GM15510 (cell line): ENCODE measurements around the gene SPDYE3.

Experiments
- POLR2A ChIP-seq: IDR thresholded peaks from 3 replicates; pipeline ENCODE4 v1.6.1; 2011; ENCODE audit warnings: borderline replicate concordance; ENCODE audit not compliant: insufficient read length; ENCODE audit errors: extremely low read depth

Gene SPDYE3

GRCh38 chr7:100358027-100358856 is 50.7 kb downstream of the SPDYE3 start, which contains the start of gene PILRB:
Gene PILRB (plus strand): TSS chr7:100358117. CDS start chr7:100358303, 186 bp downstream.
- TF ChIP-seq POLR2A = no peak

- no peak for TF ChIP-seq POLR2A
Observed at GRCh38 chr7:100358857-100359212, 51.3 kb downstream of the SPDYE3 start.

- no peak for TF ChIP-seq POLR2A
Observed at GRCh38 chr7:100360135-100360854, 52.8 kb downstream of the SPDYE3 start.

DNA sequence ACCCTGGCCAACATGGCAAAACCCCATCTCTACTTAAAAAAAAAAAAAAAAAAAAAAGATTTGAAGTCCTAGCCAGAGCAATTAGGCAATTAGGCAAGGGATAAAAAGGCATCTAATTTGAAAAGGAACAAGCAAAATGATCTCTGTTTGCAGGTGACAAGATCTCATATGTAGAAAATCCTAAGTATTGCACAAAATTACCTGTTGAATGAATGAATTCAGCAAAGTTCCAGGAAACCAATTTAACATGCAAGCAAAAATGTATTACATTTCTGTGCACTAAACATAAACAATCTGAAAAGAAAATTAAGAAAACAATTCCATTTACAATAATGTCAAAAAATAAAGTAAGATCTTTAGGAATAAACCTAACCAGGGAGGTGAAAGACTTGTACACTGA is 55.6 kb downstream of the SPDYE3 start:
- no peak for TF ChIP-seq POLR2A

GRCh38 chr7:100364480-100364879 is 57.0 kb downstream of the SPDYE3 start:
- TF ChIP-seq POLR2A = no peak

DNA sequence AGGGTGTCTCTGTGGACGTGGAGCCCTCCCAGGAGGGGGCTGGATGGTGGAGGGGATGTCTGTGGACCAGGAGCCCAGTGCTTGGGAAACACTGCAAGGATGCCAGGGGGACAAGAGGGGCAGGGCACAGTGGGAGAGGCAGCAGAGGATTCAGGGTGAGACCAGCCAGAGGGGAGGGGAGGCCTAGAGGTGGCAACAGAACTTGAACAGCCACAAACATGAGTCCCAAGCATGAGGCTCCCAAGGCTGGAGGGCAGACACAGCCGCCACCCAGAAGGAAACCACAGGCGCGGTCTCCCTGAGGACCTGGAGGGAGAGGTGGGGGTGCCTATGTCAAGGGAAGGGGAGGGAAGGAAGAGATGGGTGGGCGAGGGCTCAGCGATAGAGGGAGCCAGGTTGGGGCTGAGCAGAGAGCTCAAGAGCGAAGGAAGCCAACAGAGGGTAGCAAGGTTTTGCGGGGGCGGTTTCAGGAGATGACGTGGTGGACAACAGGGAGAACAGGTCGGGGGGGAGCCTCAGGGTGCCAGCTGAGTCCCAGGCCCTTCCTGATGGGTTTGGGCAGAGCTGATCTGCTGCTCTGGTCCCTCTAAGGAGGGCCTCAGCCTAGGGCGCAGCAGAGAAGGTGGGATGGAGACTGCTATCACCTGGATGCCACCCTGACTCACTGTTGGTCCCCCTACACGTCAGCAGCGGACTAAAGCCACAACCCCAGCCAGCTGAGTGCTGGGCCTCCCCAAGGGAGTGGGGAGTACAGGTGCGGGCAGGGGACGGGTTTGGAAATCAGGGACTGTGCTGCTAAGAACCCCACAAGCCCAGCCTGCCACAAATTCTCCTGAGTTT is 59.1 kb downstream of the SPDYE3 start:
- TF ChIP-seq POLR2A = no peak

DNA sequence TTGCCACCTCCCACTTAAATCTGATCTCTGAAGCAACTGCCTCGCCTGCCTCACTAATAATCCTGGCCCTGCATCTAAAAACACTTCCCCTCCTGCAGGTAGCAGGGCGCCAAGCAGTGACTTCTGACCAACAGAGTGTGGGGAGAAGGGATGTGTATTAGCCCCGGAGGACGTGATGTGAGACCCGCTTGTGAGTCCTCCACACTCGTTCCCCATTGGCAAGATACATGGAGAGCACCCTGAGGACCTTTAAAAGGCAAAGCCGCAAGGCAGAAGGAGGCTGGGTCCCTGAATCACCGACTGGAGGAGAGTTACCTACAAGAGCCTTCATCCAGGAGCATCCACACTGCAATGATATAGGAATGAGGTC is 59.7 kb downstream of the SPDYE3 start:
- no peak for TF ChIP-seq POLR2A

DNA sequence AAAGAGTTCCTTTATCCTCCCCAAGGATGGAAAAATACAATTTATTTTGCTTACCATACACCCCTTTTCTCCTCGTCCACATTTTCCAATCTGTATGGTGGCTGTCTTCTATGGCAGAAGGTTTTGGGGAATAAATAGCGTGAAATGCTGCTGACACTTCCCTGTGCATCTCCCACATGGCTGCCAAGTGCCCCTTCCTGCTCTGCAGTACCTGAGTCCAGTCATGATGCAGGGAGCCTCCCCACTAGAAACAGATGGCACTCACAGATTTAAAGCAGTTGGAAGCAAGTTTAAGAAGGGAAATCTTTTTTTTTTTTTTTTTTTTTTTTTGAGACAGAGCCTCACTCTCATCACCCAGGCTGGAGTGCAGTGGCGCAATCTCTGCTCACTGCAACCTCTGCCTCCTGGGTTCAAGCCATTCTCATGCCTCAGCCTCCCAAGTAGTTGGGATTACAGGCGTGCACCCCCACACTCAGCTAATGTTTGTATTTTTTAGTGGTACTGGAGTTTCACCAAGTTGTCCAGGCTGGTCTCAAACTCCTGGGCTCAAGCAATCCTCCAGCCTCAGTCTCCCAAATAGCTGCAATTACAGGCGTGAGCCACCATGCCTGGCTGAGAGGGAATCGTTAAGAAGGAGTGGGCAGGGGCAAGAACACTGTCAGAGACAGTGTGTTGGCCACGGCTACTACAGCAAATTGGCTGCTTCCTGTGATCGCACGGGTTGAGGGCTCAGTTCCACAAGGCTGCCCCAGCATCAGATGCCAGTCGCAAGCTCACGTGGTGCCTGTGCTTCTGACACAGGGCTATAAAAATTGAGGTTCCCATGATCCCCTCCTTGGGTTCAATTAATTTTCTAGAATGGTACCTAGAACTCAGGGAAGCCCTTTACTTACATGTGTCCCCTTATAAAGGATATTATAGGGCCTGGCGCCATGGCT is 60.4 kb downstream of the SPDYE3 start:
- no peak for TF ChIP-seq POLR2A

DNA sequence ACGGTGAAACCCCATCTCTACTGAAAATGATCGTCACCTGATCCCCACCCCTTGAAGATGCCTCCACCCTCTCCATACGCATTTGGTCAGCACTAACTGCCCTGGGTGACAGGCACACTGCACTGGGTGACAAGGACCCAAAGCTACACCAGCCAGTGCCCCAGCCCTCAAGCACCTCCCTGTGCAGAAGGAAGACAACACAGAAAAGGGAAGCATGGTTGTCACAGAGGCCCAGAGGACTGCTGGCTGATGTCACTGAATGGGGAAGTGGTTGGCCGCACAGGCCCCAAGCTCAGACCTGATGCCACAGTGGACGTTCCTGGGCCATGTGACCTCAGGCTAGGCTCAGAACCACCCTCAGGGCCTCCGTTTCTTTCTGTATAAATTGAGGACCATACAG is 61.6 kb downstream of the SPDYE3 start:
- TF ChIP-seq POLR2A = peak; percentile 36

GRCh38 chr7:100370303-100370702 is 62.8 kb downstream of the SPDYE3 start:
- no peak for TF ChIP-seq POLR2A

GRCh38 chr7:100370746-100371145 is 63.2 kb downstream of the SPDYE3 start:
- no peak for TF ChIP-seq POLR2A

DNA sequence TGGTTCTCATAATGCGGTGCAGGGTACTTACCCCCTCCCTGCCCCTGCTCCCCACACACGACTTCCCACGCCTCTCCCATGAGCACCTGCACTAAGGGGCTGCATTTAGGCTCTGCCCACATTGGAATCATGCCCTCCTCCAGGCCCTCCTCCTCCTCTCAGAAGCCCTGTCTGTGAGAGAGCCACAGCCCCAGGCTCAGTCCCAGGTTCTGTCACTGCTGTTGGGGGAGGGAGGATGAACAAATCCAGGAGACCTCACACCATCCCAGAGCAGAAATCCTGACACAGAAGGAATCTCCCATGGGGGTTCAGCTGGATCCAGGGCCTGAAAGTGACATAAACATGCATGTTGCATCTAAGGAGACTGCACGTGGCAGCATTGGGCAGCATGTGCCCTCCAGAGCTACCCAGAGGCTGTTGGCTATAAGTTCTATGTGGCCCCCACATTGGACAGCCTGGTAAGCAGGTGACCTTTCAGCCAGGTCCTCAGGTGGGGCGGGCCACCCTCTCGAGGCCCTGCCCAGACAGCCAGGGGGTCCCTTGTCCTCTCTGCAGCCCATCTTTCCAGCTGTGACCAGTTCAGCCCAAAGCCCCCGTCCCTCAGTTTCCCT is 64.2 kb downstream of the SPDYE3 start:
- TF ChIP-seq POLR2A = no peak
